ENCODE data around the gene UGT1A4.

GRCh38 chr2:233791883-233792329 lies 73.4 kb downstream of the UGT1A4 start:
- no peak for TF ChIP-seq CTCF (IDR thresholded peaks at IDR 0.05)
- no peak for TF ChIP-seq POLR2A (IDR thresholded peaks at IDR 0.05)
- no peak for TF ChIP-seq EP300 (IDR thresholded peaks at IDR 0.05; ENCODE audit: low read depth)
- TF ChIP-seq POLR2AphosphoS5 (IDR thresholded peaks at IDR 0.05) = no peak
